Measurements from ENCODE around the gene RRP12. TPM values are rescaled to one million over a fixed set of nuclear protein-coding genes. Genes with fewer than 3 reads are reported as not detected.
A peak's percentile ranks its signal among the peaks of the same experiment; 100 is the strongest.

The RRP12 gene
- total RNA-seq, 1 donor from 2014 or later, result 42.1 TPM

DNA sequence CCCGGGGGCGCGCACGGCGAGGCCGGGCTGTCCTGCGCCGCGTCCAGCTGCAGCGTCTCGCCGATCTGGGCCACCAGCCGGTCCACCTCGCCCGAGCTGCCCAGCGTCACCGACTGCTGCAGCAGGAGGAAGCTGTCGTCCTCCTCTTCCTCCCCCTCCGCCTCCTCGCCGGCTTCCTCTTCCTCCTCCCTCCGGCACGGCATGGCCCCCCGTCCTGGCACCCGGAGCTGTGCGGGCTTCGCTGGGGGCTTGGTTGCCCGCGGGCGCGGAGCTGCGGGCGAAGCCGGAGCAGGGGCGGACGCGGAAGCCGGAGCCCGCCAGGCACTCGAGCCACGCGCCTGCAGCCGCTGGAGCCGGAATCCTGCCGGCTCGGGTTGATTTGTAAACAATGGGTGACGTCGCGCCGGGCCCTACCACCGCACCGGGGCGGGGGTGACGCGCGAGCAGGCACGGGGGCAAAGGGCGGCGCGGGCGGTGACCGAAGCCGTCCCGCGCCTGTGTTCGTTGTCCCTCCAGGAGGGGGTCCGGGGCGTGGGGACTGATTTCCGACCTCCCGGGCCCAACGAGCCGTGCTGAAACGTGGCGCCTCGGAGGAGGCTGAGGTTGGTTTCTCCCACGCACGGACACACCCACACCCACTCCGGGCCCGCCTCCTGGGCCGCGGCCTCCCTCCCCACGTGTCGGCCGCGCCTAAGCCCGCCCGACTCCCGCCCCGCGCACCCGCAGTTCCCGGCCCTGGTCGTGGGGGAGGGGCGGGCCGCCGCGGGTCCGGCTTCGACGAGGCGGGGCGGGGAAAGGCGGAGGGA, 66.6 kb downstream of the RRP12 start, which contains the start of gene FRAT2:
TSS of gene FRAT2 (minus strand) at position 360 of the 806 bp plus-strand sequence. CDS start at position 203, 157 bp downstream.
- peak within 1 kb of the TSS; percentile 99 for H3K27ac Mint-ChIP-seq (ENCODE audit: unreplicated experiment)
- peaks cover 37% of the 10 kb centered on the region for H3K4me1 Mint-ChIP-seq
- peaks cover 5% of the 10 kb centered on the region for H3K36me3 Mint-ChIP-seq (ENCODE audit: low read depth)
- no peaks in the 10 kb centered on the region for H3K9me3 Mint-ChIP-seq
- peaks cover 72% of the 10 kb centered on the region for H3K27me3 Mint-ChIP-seq (ENCODE audit: low read depth)
- TF ChIP-seq, protein P1, sequence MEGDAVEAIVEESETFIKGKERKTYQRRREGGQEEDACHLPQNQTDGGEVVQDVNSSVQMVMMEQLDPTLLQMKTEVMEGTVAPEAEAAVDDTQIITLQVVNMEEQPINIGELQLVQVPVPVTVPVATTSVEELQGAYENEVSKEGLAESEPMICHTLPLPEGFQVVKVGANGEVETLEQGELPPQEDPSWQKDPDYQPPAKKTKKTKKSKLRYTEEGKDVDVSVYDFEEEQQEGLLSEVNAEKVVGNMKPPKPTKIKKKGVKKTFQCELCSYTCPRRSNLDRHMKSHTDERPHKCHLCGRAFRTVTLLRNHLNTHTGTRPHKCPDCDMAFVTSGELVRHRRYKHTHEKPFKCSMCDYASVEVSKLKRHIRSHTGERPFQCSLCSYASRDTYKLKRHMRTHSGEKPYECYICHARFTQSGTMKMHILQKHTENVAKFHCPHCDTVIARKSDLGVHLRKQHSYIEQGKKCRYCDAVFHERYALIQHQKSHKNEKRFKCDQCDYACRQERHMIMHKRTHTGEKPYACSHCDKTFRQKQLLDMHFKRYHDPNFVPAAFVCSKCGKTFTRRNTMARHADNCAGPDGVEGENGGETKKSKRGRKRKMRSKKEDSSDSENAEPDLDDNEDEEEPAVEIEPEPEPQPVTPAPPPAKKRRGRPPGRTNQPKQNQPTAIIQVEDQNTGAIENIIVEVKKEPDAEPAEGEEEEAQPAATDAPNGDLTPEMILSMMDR (conservative IDR thresholded peaks at IDR 0.05), result no peak
- peak; percentile 80 for DNase-seq (ENCODE audit: low read depth, low spot score)
- H3K4me3 Mint-ChIP-seq, result peak within 1 kb of the TSS; percentile 94

DNA sequence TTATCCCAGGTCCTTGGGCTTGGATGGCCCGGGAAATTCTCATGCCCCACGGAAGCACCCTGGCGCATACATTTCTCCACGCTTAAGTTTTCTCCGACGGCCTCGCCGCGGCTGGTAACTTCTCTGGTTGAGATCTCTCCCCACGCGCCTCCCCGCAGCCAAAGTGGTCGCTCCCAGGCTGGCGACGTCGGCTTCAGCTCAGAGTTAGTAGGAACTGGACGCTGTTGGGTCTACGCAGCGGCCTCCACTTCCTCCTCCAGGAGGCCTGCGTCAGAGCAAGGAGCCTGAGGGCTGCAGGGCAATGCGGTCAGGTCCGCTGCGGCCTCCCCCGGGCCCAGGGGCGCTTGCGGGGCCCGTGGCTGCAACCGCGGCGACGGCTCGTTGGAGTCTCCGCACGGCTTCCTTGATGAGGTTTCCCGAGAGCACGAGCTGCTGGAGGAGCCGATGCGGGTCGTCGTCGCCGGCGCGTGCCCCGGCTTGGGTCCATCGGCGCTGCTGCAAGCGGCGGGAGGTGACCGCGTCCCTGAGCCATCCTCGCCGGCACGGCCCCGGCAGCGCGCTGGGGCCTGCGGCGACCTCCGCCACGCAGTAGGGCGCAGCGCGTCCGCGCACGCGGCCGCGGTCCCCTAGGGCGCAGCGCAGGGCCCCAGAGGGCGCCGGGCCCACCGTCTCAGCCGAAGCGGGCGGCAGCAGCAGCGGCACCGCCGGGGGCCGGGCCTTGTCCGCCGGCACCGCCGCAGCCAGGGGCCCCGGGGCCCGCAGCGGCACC, 67.4 kb downstream of the RRP12 start:
- H3K36me3 Mint-ChIP-seq (ENCODE audit: low read depth), result peaks cover 5% of the 10 kb centered on the region
- peak; percentile 34 for DNase-seq (ENCODE audit: low read depth, low spot score)
- H3K27me3 Mint-ChIP-seq (ENCODE audit: low read depth), result peaks cover 64% of the 10 kb centered on the region
- no peaks in the 10 kb centered on the region for H3K9me3 Mint-ChIP-seq
- TF ChIP-seq, protein P1 (conservative IDR thresholded peaks at IDR 0.05), result no peak
- peak overlapping the region; percentile 94 for H3K4me3 Mint-ChIP-seq
- H3K27ac Mint-ChIP-seq (ENCODE audit: unreplicated experiment), result peak overlapping the region; percentile 83
- H3K4me1 Mint-ChIP-seq, result peaks cover 37% of the 10 kb centered on the region

DNA sequence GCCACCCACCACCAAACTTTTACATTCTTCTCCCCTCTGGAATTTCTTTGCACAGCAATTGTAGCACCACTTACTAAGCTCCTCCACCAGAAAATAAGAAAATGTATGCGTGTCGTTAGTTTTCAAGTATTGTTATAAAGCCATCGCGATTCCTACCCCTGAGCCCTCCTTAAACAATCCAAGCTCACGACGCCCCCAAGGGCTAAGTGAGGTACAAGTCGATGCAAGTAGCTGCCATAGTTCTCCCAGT, 67.9 kb downstream of the RRP12 start:
- TF ChIP-seq, protein P1 (conservative IDR thresholded peaks at IDR 0.05), result peak; percentile 27
- DNase-seq (ENCODE audit: low read depth, low spot score), result peak; percentile 10
- Mint-ChIP-seq H3K27ac (ENCODE audit: unreplicated experiment) (peak overlapping the region; percentile 83), H3K4me3 (peak overlapping the region; percentile 94), H3K4me1 (peaks cover 37% of the 10 kb centered on the region), H3K36me3 (ENCODE audit: low read depth) (peaks cover 5% of the 10 kb centered on the region), H3K9me3 (no peaks in the 10 kb centered on the region), H3K27me3 (ENCODE audit: low read depth) (peaks cover 59% of the 10 kb centered on the region)

DNA sequence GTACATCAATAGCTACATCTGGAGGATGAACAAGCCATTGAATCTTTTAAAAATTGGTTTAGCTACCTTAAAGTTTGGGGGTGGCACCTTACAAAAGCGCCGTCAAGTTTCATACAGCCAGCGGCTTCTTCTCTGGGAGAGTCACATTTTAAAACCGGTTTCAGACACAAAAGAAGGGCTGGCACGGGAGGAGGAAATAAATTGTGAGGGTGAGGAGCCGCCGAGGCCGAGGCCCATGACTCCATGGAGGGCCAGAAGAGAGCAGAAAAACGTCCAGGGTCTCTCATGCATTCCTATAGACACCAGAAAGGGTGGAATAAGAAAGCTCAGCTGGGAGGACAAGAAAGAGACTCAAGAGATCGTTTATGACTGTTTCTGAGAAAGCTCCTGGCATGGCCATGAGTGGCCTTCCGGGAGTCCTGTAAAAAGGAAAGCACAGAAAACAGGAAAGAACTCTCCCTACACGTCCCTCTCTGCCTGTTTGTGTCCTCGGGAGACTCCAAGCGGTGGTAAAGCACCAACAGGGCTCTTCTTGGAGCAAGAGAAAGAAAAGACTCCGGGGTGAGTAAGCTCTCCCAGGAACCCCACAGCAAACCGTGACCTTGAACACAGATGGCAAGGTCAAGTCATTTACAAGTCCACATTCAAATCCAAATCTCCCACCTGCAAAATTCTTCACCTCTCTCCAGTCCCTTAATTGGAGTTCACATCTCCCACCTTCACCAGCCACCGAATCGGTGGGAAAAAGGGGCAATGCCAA, 68.4 kb downstream of the RRP12 start:
- TF ChIP-seq, protein P1 (conservative IDR thresholded peaks at IDR 0.05), result no peak
- Mint-ChIP-seq H3K27me3 (ENCODE audit: low read depth) (peaks cover 54% of the 10 kb centered on the region), H3K4me1 (peaks cover 33% of the 10 kb centered on the region), H3K27ac (ENCODE audit: unreplicated experiment) (no peak overlapping the region), H3K9me3 (no peaks in the 10 kb centered on the region), H3K36me3 (ENCODE audit: low read depth) (peaks cover 5% of the 10 kb centered on the region), H3K4me3 (peak overlapping the region; percentile 94)
- DNase-seq (ENCODE audit: low read depth, low spot score), result no peak

- Mint-ChIP-seq H3K9me3 (no peaks in the 10 kb centered on the region), H3K27me3 (ENCODE audit: low read depth) (peaks cover 39% of the 10 kb centered on the region)
These were observed 69.9 kb downstream of the RRP12 start for GRCh38 chr10:97331153-97331703.

More at GRCh38 chr10:97331153-97331703, 69.9 kb downstream of the RRP12 start:
- peaks cover 19% of the 10 kb centered on the region for H3K4me1 Mint-ChIP-seq
- DNase-seq (ENCODE audit: low read depth, low spot score), result no peak
- H3K36me3 Mint-ChIP-seq (ENCODE audit: low read depth), result peaks cover 5% of the 10 kb centered on the region
- peak overlapping the region; percentile 94 for H3K4me3 Mint-ChIP-seq
- TF ChIP-seq, protein P1 (conservative IDR thresholded peaks at IDR 0.05), result no peak
- H3K27ac Mint-ChIP-seq (ENCODE audit: unreplicated experiment), result no peak overlapping the region
